OCI-LY1 (cell line): ENCODE results near the gene TPCN2.

Experiments
- H2AFZ ChIP-seq: fragments of 200-600 bp; sonication (generic), shearing (Covaris generic); 2 replicates; pipeline ENCODE4 v1.6.0; 2014; ENCODE audit warnings: antibody characterized with exemption, mild to moderate bottlenecking, low read length
- H3F3A ChIP-seq: fragments of 200-600 bp; sonication (generic), shearing (Covaris generic); 2 replicates; pipeline ENCODE4 v1.6.0; 2014; ENCODE audit warnings: mild to moderate bottlenecking, antibody characterized with exemption, low read length, moderate library complexity; ENCODE audit not compliant: insufficient read depth
- H3K27ac ChIP-seq: fragments of 200-600 bp; sonication (generic); 2 replicates; pipeline ENCODE4 v1.5.1; 2014; ENCODE audit warnings: low read length, mixed run types, mild to moderate bottlenecking, low read depth; ENCODE audit not compliant: poor library complexity, severe bottlenecking
- H3K27me3 ChIP-seq: fragments of 200-600 bp; sonication (generic); 2 replicates; pipeline ENCODE4 v1.6.0; 2014; ENCODE audit warnings: antibody characterized with exemption, mild to moderate bottlenecking, low read length, moderate library complexity; ENCODE audit not compliant: insufficient read depth
- H3K36me3 ChIP-seq: fragments of 200-600 bp; sonication (generic); 2 replicates; pipeline ENCODE4 v1.6.1; 2014; ENCODE audit warnings: mild to moderate bottlenecking, antibody characterized with exemption, low read length, moderate library complexity, mixed read lengths; ENCODE audit not compliant: insufficient read depth
- H3K4me1 ChIP-seq: fragments of 200-600 bp; sonication (generic); 2 replicates; pipeline ENCODE4 v1.5.1; 2014; ENCODE audit warnings: mild to moderate bottlenecking, low read length, moderate library complexity; ENCODE audit not compliant: insufficient read depth, severe bottlenecking
- H3K4me2 ChIP-seq: fragments of 200-600 bp; sonication (generic), shearing (Covaris generic); 2 replicates; pipeline ENCODE4 v1.6.1; 2014; ENCODE audit warnings: low read length
- H3K4me3 ChIP-seq: fragments of 200-600 bp; sonication (generic); 2 replicates; pipeline ENCODE4 v1.5.1; 2014; ENCODE audit warnings: low read length, low read depth, mild to moderate bottlenecking, mixed read lengths; ENCODE audit not compliant: poor library complexity, severe bottlenecking
- H3K79me2 ChIP-seq: fragments of 200-600 bp; shearing (Covaris generic); 2 replicates; pipeline ENCODE4 v1.6.1; 2016; ENCODE audit warnings: mixed run types, low read length, mixed read lengths; ENCODE audit not compliant: insufficient read depth
- H3K9ac ChIP-seq: fragments of 200-600 bp; sonication (generic), shearing (Covaris generic); 2 replicates; pipeline ENCODE4 v1.6.1; 2014; ENCODE audit warnings: mild to moderate bottlenecking, low read length, mixed read lengths
- H3K9me2 ChIP-seq: fragments of 200-600 bp; sonication (generic), shearing (Covaris generic); 2 replicates; pipeline ENCODE4 v1.6.1; 2014; ENCODE audit warnings: low read depth, mild to moderate bottlenecking, low read length, mixed read lengths
- H3K9me3 ChIP-seq: fragments of 200-600 bp; shearing (Covaris generic); 2 replicates; pipeline ENCODE4 v1.6.1; 2014; ENCODE audit warnings: low read length, mixed read lengths
- H4K20me1 ChIP-seq: fragments of 200-600 bp; sonication (generic), shearing (Covaris generic); 2 replicates; pipeline ENCODE4 v1.6.0; 2016; ENCODE audit warnings: mild to moderate bottlenecking, low read length; ENCODE audit not compliant: insufficient read depth
- CTCF ChIP-seq: fragments of 200-600 bp; sonication (generic), shearing (Covaris generic); IDR thresholded peaks from 2 replicates; pipeline ENCODE4 v1.5.1; 2017; ENCODE audit warnings: mild to moderate bottlenecking, antibody characterized with exemption, low read length, moderate library complexity, mixed read lengths
- EZH2 ChIP-seq: fragments of 200-600 bp; sonication (generic), shearing (Covaris generic); IDR thresholded peaks from 2 replicates; pipeline ENCODE4 v1.8.0; 2017; ENCODE audit warnings: borderline replicate concordance, mixed run types, mild to moderate bottlenecking, antibody characterized with exemption, low read length, moderate library complexity, mixed read lengths

Gene TPCN2

GRCh38 chr11:69155302-69156234, 106.8 kb downstream of the TPCN2 start, which contains the start of gene SMIM38:
Gene SMIM38 (plus strand): TSS chr11:69155935. CDS start chr11:69157847, 1,912 bp downstream.
- H3K27ac ChIP-seq, result no peak within 1 kb of the TSS
- no peaks in the 10 kb centered on the region for H3K79me2 ChIP-seq
- H2AFZ ChIP-seq, result no peak within 1 kb of the TSS
- no peaks in the 10 kb centered on the region for H3K4me1 ChIP-seq
- no peak for TF ChIP-seq EZH2
- TF ChIP-seq CTCF, result no peak
- no peak within 1 kb of the TSS for H3K4me3 ChIP-seq
- no peaks in the 10 kb centered on the region for H3K36me3 ChIP-seq
- H4K20me1 ChIP-seq, result no peaks in the 10 kb centered on the region
- no peaks in the 10 kb centered on the region for H3F3A ChIP-seq
- H3K9me3 ChIP-seq, result no peaks in the 10 kb centered on the region
- no peak within 1 kb of the TSS for H3K9ac ChIP-seq
- no peaks in the 10 kb centered on the region for H3K9me2 ChIP-seq
- H3K27me3 ChIP-seq, result no peaks in the 10 kb centered on the region; the same call in 1 of the 2 replicates
- no peak within 1 kb of the TSS for H3K4me2 ChIP-seq

GRCh38 chr11:69156235-69156639, 107.5 kb downstream of the TPCN2 start:
- Histone ChIP-seq H4K20me1 (no peaks in the 10 kb centered on the region), H3K9ac (no peak overlapping the region), H3K9me3 (no peaks in the 10 kb centered on the region), H3K79me2 (no peaks in the 10 kb centered on the region), H3K27me3 (no peaks in the 10 kb centered on the region; the same call in 1 of the 2 replicates), H3K4me1 (no peaks in the 10 kb centered on the region), H3K4me3 (no peak overlapping the region), H3K4me2 (no peak overlapping the region), H3K36me3 (no peaks in the 10 kb centered on the region), H3F3A (no peaks in the 10 kb centered on the region), H2AFZ (no peak overlapping the region), H3K9me2 (no peaks in the 10 kb centered on the region), H3K27ac (no peak overlapping the region)
- TF ChIP-seq EZH2, result no peak
- no peak for TF ChIP-seq CTCF

- Histone ChIP-seq H3K27me3 (no peaks in the 10 kb centered on the region), H3K9ac (no peak overlapping the region)
These were observed 108.0 kb downstream of the TPCN2 start for GRCh38 chr11:69156673-69157155.

More at GRCh38 chr11:69156673-69157155, 108.0 kb downstream of the TPCN2 start:
- Histone ChIP-seq H3K9me2 (no peaks in the 10 kb centered on the region), H2AFZ (no peak overlapping the region), H3K9me3 (no peaks in the 10 kb centered on the region), H3K4me1 (no peaks in the 10 kb centered on the region), H3F3A (no peaks in the 10 kb centered on the region), H3K79me2 (no peaks in the 10 kb centered on the region), H3K4me3 (no peak overlapping the region), H3K4me2 (no peak overlapping the region), H4K20me1 (no peaks in the 10 kb centered on the region), H3K36me3 (no peaks in the 10 kb centered on the region), H3K27ac (no peak overlapping the region)
- no peak for TF ChIP-seq CTCF
- TF ChIP-seq EZH2, result no peak
